Measurements from ENCODE around the gene PYDC2. TPM values are rescaled to one million over a fixed set of nuclear protein-coding genes. Genes with fewer than 3 reads are reported as not detected.

Gene PYDC2
- total and polyA plus RNA-seq, 12 donors = 63.2 TPM; not detected in 11

- DNase-seq = no peak
- no peaks in the 10 kb centered on the region for H3K9me3 ChIP-seq (replicated peaks in 1 of 3)
- WGBS, 4 donors = 0 to 83% (median 2%) methylated on average over 1 of the region's 1 CpG
- no peaks in the 10 kb centered on the region for H3K27me3 ChIP-seq
- H3K36me3 ChIP-seq (replicated peaks in 1 of 2) = no peaks in the 10 kb centered on the region
- no peak overlapping the region for H3K27ac ChIP-seq
- TF ChIP-seq, protein P1, sequence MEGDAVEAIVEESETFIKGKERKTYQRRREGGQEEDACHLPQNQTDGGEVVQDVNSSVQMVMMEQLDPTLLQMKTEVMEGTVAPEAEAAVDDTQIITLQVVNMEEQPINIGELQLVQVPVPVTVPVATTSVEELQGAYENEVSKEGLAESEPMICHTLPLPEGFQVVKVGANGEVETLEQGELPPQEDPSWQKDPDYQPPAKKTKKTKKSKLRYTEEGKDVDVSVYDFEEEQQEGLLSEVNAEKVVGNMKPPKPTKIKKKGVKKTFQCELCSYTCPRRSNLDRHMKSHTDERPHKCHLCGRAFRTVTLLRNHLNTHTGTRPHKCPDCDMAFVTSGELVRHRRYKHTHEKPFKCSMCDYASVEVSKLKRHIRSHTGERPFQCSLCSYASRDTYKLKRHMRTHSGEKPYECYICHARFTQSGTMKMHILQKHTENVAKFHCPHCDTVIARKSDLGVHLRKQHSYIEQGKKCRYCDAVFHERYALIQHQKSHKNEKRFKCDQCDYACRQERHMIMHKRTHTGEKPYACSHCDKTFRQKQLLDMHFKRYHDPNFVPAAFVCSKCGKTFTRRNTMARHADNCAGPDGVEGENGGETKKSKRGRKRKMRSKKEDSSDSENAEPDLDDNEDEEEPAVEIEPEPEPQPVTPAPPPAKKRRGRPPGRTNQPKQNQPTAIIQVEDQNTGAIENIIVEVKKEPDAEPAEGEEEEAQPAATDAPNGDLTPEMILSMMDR (IDR thresholded peaks at IDR 0.05) = no peak
- no peak for TF ChIP-seq POLR2A (IDR thresholded peaks at IDR 0.05)
- no peaks in the 10 kb centered on the region for H3K4me1 ChIP-seq (replicated peaks in 1 of 2)
- intact Hi-C loops (cut with DNase I) = no loop called here
- H3K4me3 ChIP-seq = no peak overlapping the region
These were observed 11.7 kb upstream of the PYDC2 start for GRCh38 chr3:191449256-191449655.

- DNase-seq = no peak
- no peaks in the 10 kb centered on the region for H3K36me3 ChIP-seq (replicated peaks in 1 of 2)
- WGBS, 4 donors = 21 to 30% (median 25%) methylated on average over 3 of the region's 3 CpGs
- H3K27ac ChIP-seq = no peak overlapping the region
- no peaks in the 10 kb centered on the region for H3K27me3 ChIP-seq
- H3K4me1 ChIP-seq (replicated peaks in 1 of 2) = no peaks in the 10 kb centered on the region
- H3K4me3 ChIP-seq = no peak overlapping the region
- no peaks in the 10 kb centered on the region for H3K9me3 ChIP-seq (replicated peaks in 1 of 3)
- TF ChIP-seq, protein P1 (IDR thresholded peaks at IDR 0.05) = no peak
- TF ChIP-seq POLR2A (IDR thresholded peaks at IDR 0.05) = no peak
- intact Hi-C loops (cut with DNase I) = no loop called here
These were observed 5.6 kb upstream of the PYDC2 start for GRCh38 chr3:191455257-191455952.

GRCh38 chr3:191460360-191460759, 603 bp upstream of the PYDC2 start:
- no peak for DNase-seq
- H3K36me3 ChIP-seq (replicated peaks in 1 of 2) = no peaks in the 10 kb centered on the region
- no peaks in the 10 kb centered on the region for H3K27me3 ChIP-seq
- no peak overlapping the region for H3K27ac ChIP-seq
- H3K9me3 ChIP-seq (replicated peaks in 1 of 3) = no peaks in the 10 kb centered on the region
- TF ChIP-seq, protein P1 (IDR thresholded peaks at IDR 0.05) = no peak
- no peak for TF ChIP-seq POLR2A (IDR thresholded peaks at IDR 0.05)
- 80 to 90% (median 85%) methylated on average over 2 of the region's 2 CpGs for WGBS, 4 donors
- no peak overlapping the region for H3K4me3 ChIP-seq
- H3K4me1 ChIP-seq (replicated peaks in 1 of 2) = no peaks in the 10 kb centered on the region
- intact Hi-C loops (cut with DNase I) = no loop called here

DNA sequence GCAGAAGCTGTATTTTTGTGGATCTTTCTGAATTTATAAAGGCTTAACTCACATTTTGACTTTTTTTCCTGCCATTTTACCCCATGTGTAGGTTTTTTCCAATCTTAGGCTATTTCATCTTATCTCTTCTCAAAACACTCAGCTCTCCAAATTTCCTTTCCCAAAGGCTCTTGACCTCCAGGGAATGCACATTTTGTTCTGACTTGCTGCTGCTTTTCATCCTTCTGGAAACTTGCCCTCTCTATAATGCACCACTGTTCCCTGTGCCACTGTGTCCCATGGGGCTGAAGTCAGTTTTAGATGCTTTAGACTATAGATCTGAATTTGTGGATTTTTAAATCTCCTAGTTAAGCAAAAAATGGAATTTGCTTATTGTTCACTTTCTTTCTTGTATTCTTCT, 9.1 kb downstream of the PYDC2 start:
- Histone ChIP-seq H3K4me3 (no peak overlapping the region), H3K9me3 (replicated peaks in 1 of 3) (no peaks in the 10 kb centered on the region), H3K4me1 (replicated peaks in 1 of 2) (no peaks in the 10 kb centered on the region), H3K27me3 (no peaks in the 10 kb centered on the region), H3K36me3 (replicated peaks in 1 of 2) (no peaks in the 10 kb centered on the region), H3K27ac (no peak overlapping the region)
- intact Hi-C loops (cut with DNase I) = no loop called here
- DNase-seq = no peak
- TF ChIP-seq, protein P1 (IDR thresholded peaks at IDR 0.05) = no peak
- no peak for TF ChIP-seq POLR2A (IDR thresholded peaks at IDR 0.05)

Measured in adrenal gland (tissue), 12 donors.